Prostate gland (tissue), 2 donors: ENCODE results near the gene FOXJ3.

Experiments
- POLR2AphosphoS5 ChIP-seq: sonication (generic); formaldehyde crosslinking; IDR thresholded peaks from one replicate; pipeline ENCODE4 v1.6.1; 2017; ENCODE audit warnings: antibody characterized with exemption
- TF ChIP-seq, protein P1 (sequence below), 4 experiments: fragments of 200-600 bp in 2 of 4; fragments of 450-650 bp in 2 of 4; sonication (generic) in 2 of 4; IDR thresholded peaks; 1 replicate in 3 of 4; 2 replicates in 1 of 4; pipeline ENCODE4 v1.5.1; 2016 to 2019; ENCODE audit warnings: antibody characterized with exemption in 4 of 4, mild to moderate bottlenecking in 2 of 4, moderate library complexity in 2 of 4

DNA sequence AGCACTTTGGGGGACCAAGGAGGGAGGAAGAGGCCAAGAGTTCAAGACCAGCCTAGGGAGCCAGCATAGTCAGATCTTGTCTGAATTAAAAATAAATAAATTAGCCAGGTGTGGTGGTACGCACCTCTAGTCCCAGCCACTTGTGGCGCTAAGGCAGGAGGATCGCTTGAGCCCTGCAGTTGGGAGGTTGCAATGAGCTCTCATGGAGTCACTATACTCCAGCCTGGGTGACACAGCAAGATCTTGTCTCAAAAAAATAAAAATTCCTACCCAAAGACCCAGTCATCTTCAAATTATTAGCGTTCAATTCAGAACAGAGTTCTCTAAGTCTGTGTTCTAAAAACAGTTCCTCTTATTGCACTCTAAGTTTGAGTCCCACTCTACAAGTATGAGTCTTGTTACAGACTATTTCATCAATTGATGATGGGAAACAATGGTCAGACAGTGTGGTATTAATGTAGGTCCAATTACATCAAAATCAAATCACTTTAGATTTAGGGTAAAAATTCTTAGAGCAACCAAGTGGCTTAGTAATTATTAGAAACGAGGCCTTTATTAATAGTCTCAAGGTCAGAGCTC is 6.9 kb downstream of the FOXJ3 start:
- TF ChIP-seq, protein P1, sequence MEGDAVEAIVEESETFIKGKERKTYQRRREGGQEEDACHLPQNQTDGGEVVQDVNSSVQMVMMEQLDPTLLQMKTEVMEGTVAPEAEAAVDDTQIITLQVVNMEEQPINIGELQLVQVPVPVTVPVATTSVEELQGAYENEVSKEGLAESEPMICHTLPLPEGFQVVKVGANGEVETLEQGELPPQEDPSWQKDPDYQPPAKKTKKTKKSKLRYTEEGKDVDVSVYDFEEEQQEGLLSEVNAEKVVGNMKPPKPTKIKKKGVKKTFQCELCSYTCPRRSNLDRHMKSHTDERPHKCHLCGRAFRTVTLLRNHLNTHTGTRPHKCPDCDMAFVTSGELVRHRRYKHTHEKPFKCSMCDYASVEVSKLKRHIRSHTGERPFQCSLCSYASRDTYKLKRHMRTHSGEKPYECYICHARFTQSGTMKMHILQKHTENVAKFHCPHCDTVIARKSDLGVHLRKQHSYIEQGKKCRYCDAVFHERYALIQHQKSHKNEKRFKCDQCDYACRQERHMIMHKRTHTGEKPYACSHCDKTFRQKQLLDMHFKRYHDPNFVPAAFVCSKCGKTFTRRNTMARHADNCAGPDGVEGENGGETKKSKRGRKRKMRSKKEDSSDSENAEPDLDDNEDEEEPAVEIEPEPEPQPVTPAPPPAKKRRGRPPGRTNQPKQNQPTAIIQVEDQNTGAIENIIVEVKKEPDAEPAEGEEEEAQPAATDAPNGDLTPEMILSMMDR (IDR thresholded peaks at IDR 0.05) = no peak
- no peak for TF ChIP-seq POLR2AphosphoS5
